ENCODE data around the gene GRM7. TPM values are rescaled to one million over a fixed set of nuclear protein-coding genes. Genes with fewer than 3 reads are reported as not detected.

GRM7 gene
- total and polyA plus RNA-seq, 10 donors: 0.02 to 0.20 (median 0.14) TPM; not detected in 7

DNA sequence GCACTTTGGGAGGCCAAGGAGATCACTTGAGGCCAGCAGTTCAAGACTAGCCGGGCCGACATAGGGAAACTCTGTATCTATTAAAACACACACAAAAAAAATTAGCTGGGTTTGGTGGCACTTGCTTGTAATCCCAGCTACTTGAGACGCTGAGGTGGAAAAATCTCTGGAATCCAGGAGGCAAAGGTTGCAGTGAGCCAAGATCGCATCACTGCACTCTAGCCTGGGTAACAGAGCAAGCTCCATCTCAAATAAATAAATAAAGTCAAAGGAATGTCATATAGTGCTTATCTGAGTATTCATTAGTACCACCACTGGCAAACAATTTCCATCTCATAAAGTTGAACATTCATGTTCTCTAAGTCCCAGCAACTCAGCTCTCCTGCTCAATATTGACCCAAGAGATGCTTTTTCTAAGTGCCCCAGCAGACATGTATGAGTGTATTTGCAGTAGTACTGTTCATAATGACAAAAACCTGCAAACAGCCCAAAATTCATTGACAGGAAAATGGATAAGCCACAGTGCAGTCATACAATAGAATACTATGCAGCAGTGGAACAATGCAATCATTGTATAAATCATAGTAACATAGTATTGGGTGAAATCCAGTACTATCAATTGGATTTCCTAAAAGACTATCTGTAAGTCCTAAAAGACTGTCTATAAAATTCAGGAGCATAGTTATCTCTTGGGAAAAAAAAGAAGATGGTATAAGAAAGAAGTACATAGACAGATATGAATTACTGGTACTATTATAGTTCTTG, 889.2 kb downstream of the GRM7 start:
- no peaks in the 10 kb centered on the region for H3K9me3 ChIP-seq
- 91 to 98% (median 92%) methylated on average over 4 of the region's 4 CpGs for WGBS, 5 donors
- intact Hi-C loops (cut with DNase I; ENCODE audit: low total_unique reads): no loop called here
- H3K4me1 ChIP-seq: no peaks in the 10 kb centered on the region
- TF ChIP-seq POLR2A (IDR thresholded peaks at IDR 0.05) (no peak), POLR2AphosphoS5 (IDR thresholded peaks at IDR 0.05) (no peak)
- TF ChIP-seq, protein P1, sequence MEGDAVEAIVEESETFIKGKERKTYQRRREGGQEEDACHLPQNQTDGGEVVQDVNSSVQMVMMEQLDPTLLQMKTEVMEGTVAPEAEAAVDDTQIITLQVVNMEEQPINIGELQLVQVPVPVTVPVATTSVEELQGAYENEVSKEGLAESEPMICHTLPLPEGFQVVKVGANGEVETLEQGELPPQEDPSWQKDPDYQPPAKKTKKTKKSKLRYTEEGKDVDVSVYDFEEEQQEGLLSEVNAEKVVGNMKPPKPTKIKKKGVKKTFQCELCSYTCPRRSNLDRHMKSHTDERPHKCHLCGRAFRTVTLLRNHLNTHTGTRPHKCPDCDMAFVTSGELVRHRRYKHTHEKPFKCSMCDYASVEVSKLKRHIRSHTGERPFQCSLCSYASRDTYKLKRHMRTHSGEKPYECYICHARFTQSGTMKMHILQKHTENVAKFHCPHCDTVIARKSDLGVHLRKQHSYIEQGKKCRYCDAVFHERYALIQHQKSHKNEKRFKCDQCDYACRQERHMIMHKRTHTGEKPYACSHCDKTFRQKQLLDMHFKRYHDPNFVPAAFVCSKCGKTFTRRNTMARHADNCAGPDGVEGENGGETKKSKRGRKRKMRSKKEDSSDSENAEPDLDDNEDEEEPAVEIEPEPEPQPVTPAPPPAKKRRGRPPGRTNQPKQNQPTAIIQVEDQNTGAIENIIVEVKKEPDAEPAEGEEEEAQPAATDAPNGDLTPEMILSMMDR (IDR thresholded peaks at IDR 0.05 in 8 of 11, conservative IDR thresholded peaks at IDR 0.05 in 3 of 11): no peak
- no peaks in the 10 kb centered on the region for H3K36me3 ChIP-seq
- H3K4me3 ChIP-seq: no peak overlapping the region
- no peaks in the 10 kb centered on the region for H3K27me3 ChIP-seq (replicated peaks in 1 of 7)
- no peak overlapping the region for H3K27ac ChIP-seq
- DNase-seq: no peak

DNA sequence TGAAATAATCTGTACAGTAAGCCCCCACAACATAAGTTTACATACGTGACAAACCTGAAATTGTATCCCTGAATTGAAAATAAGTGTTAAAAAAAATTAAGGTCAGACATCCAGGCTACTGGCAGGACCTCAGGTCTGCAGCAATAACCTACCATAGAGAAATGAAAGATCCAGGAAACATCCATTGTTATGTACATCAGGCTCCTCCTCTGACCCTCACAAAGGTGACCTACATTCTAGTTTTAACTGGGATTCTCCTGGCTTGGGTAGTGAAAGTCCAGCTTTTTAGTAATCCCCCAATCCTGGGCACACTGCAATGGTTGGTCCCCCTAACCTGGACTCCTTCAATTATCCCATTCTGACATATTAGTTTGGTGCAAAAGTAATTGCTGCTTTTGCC, 891.1 kb downstream of the GRM7 start:
- TF ChIP-seq POLR2AphosphoS5 (IDR thresholded peaks at IDR 0.05) (no peak), POLR2A (IDR thresholded peaks at IDR 0.05) (no peak)
- TF ChIP-seq, protein P1 (IDR thresholded peaks at IDR 0.05 in 8 of 11, conservative IDR thresholded peaks at IDR 0.05 in 3 of 11): no peak
- no peak overlapping the region for H3K4me3 ChIP-seq
- no peaks in the 10 kb centered on the region for H3K36me3 ChIP-seq
- H3K9me3 ChIP-seq: no peaks in the 10 kb centered on the region
- intact Hi-C loops (cut with DNase I; ENCODE audit: low total_unique reads): no loop called here
- no peak for DNase-seq
- no peaks in the 10 kb centered on the region for H3K27me3 ChIP-seq (replicated peaks in 1 of 7)
- no peaks in the 10 kb centered on the region for H3K4me1 ChIP-seq
- no peak overlapping the region for H3K27ac ChIP-seq
- WGBS, 5 donors: 59 to 83% (median 65%) methylated on average over 1 of the region's 1 CpG

DNA sequence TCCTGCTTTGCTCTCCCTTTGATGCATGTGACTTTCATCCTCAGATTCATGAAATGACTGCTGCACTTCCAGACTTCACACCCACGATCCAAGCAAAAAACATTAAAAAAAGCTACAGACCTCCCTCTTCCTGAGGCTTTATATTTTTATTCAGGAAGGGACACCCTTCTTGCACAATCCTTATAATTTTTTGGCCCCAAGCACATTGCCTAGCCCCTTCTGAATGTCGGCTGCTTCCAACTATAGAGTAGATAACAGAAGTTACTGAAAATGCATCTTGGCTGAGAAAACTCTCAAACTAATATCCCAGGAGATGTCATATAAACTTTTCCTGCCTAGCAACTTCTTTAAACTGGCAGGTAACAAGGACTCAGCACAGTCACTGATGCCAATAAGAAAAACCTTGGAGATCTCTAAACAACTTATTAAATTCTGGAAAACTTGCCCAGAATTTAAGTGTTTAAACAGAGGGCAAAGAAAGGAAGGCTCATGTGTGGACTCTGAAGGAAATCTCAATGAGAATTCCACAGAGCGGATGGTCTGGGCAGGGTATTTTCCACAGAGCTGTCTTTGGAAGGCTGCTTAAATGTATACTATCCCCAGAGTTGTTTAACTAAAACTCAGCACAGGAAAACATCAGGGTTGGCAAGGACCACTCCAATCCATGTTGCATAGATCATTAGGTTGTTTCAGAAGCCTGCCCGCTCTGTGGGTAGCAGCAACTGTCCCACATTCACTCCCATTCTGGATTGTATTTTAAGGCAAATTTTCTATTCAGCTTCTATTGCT, 893.9 kb downstream of the GRM7 start:
- no peaks in the 10 kb centered on the region for H3K27me3 ChIP-seq (replicated peaks in 1 of 7)
- no peak for DNase-seq
- TF ChIP-seq, protein P1 (IDR thresholded peaks at IDR 0.05 in 8 of 11, conservative IDR thresholded peaks at IDR 0.05 in 3 of 11): no peak
- no peak for TF ChIP-seq POLR2AphosphoS5 (IDR thresholded peaks at IDR 0.05)
- no peak for TF ChIP-seq POLR2A (IDR thresholded peaks at IDR 0.05)
- H3K9me3 ChIP-seq: no peaks in the 10 kb centered on the region
- no peak overlapping the region for H3K27ac ChIP-seq
- no peak overlapping the region for H3K4me3 ChIP-seq
- intact Hi-C loops (cut with DNase I; ENCODE audit: low total_unique reads): no loop called here
- WGBS, 5 donors: 75 to 88% (median 82%) methylated on average over 4 of the region's 4 CpGs
- H3K36me3 ChIP-seq: no peaks in the 10 kb centered on the region
- H3K4me1 ChIP-seq: no peaks in the 10 kb centered on the region

DNA sequence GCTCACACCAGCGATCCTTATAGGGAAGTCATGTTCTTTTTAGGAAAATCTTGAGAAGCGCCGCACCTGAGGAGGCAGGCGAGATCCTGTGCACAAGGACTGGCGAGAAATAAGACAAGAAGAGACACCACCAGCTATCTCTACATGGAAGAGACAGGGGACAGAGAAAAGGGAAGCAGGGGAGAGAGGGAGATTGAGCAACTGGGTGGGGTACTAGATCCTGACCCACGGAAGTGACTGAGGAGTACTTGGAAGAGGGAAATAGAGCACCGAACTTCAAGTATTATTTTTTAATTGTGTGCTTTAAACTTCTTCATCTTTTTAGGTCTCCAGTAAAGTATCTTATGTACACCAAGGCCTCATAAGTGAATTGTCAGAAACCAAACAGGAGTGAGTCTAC, 898.7 kb downstream of the GRM7 start:
- H3K36me3 ChIP-seq: no peaks in the 10 kb centered on the region
- H3K4me3 ChIP-seq: no peak overlapping the region
- no peak for TF ChIP-seq POLR2A (IDR thresholded peaks at IDR 0.05)
- no peak for TF ChIP-seq POLR2AphosphoS5 (IDR thresholded peaks at IDR 0.05)
- TF ChIP-seq, protein P1 (IDR thresholded peaks at IDR 0.05 in 8 of 11, conservative IDR thresholded peaks at IDR 0.05 in 3 of 11): no peak
- H3K27me3 ChIP-seq (replicated peaks in 1 of 7): no peaks in the 10 kb centered on the region
- 76 to 88% (median 83%) methylated on average over 7 of the region's 7 CpGs for WGBS, 5 donors
- intact Hi-C loops (cut with DNase I; ENCODE audit: low total_unique reads): no loop called here
- no peaks in the 10 kb centered on the region for H3K4me1 ChIP-seq
- no peak overlapping the region for H3K27ac ChIP-seq
- H3K9me3 ChIP-seq: peaks cover 0 to 13% (median 0%) of the 10 kb centered on the region in 8 donors
- DNase-seq: no peak
